Gastroesophageal sphincter (tissue), 4 donors: ENCODE results near the gene CNTN5. TPM values are rescaled to one million over a fixed set of nuclear protein-coding genes. Genes with fewer than 3 reads are reported as not detected.

Experiments used
- ATAC-seq: fragments of 150-250 bp; one replicate; pipeline ENCODE4 v1.9.1; 2016; ENCODE audit warnings: mild to moderate bottlenecking, moderate library complexity
- H3K27ac ChIP-seq, 4 donors: fragments of 200-600 bp; sonication (generic) in 3 of 4; 1 replicate in 3 of 4; 2 replicates in 1 of 4; pipeline ENCODE4 v1.5.1; 2016 to 2019
- H3K27me3 ChIP-seq: fragments of 200-600 bp; sonication (generic); one replicate; pipeline ENCODE4 v1.5.1; 2019
- H3K36me3 ChIP-seq, 2 donors: fragments of 200-600 bp; sonication (generic); one replicate each; pipeline ENCODE4 v1.5.1; 2019; ENCODE audit warnings: control low read depth in 1 of 2
- H3K4me1 ChIP-seq, 3 donors: fragments of 200-600 bp; sonication (generic); 1 replicate in 2 of 3; 2 replicates in 1 of 3; pipeline ENCODE4 v1.5.1; 2016 to 2019; ENCODE audit warnings: control low read depth in 2 of 3
- H3K4me3 ChIP-seq, 2 donors: fragments of 200-600 bp; sonication (generic); one replicate each; pipeline ENCODE4 v1.5.1; 2019; ENCODE audit warnings: mild to moderate bottlenecking in 1 of 2, moderate library complexity in 1 of 2
- H3K9me3 ChIP-seq, 3 donors: fragments of 200-600 bp; sonication (generic); one replicate each; pipeline ENCODE4 v1.5.1; 2017 to 2019; ENCODE audit warnings: control low read depth in 2 of 3
- EP300 ChIP-seq: sonication (generic); formaldehyde crosslinking; IDR thresholded peaks from one replicate; pipeline ENCODE4 v1.6.1; 2017; ENCODE audit warnings: antibody characterized with exemption, mild to moderate bottlenecking
- POLR2A ChIP-seq, 2 donors: fragments of 450-650 bp; IDR thresholded peaks; one replicate each; pipeline ENCODE4 v1.6.1; 2017; ENCODE audit warnings: antibody characterized with exemption in 2 of 2, mild to moderate bottlenecking in 2 of 2, moderate library complexity in 1 of 2
- POLR2AphosphoS5 ChIP-seq: sonication (generic); formaldehyde crosslinking; IDR thresholded peaks from one replicate; pipeline ENCODE4 v1.6.1; 2017; ENCODE audit warnings: antibody characterized with exemption
- WGBS, 2 donors: methylation state at CpG; one replicate each; pipeline ENCODE4 v1.1.5; 2018; ENCODE audit warnings: low coverage in 1 of 2; 5-methylcytosine and 5-hydroxymethylcytosine counted together
- total RNA-seq, 4 donors: library from RNA; depleted of rRNA; stranded (reverse); fragments of >200 nt; gene quantifications; one replicate each; pipeline ENCODE4 v1.1.0, GENCODE V29; 2016
- TF ChIP-seq, protein P1 (sequence below), 4 experiments: fragments of 200-600 bp in 2 of 4; fragments of 450-650 bp in 2 of 4; sonication (generic) in 1 of 4; IDR thresholded peaks; one replicate each; pipeline ENCODE4 v1.5.1; 2017 to 2019; ENCODE audit warnings: antibody characterized with exemption in 4 of 4, mild to moderate bottlenecking in 2 of 4, moderate library complexity in 2 of 4

Gene CNTN5
- total RNA-seq, 4 donors from 2014 or later: 0.16 TPM; not detected in 3

DNA sequence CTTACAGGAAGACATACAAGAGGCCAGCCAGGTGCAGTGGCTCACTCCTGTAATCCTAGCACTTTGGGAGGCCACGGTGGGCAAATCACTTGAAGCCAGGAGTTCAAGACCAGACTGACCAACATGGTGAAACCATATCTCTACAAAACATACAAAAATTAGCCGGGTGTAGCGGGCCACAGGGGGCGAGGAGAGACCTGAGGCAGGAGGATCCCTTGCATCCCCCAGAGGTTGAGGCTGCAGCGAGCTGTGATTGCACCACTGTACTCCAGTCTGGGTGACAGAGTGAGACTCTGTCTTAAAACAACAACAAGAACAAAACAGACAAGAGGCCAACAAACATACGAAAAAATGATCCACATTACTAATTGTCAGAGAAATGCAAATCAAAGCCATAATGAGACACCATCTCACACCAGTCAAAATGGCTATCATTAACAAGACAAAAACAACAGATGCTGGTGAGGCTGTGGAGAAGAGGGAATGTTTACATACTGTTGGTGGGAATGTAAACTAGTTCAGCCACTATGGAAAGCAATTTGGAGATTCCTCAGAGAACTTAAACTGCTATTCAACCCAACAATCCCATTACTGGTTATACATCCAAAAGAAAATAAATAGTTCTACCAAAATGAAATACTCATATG, 1167.5 kb downstream of the CNTN5 start:
- Histone ChIP-seq H3K36me3 (no peaks in the 10 kb centered on the region), H3K27ac (no peak overlapping the region), H3K27me3 (no peaks in the 10 kb centered on the region), H3K4me1 (no peaks in the 10 kb centered on the region), H3K9me3 (no peaks in the 10 kb centered on the region), H3K4me3 (no peak overlapping the region)
- ATAC-seq: no peak
- TF ChIP-seq EP300 (no peak), POLR2AphosphoS5 (no peak), POLR2A (IDR thresholded peaks at IDR 0.05) (no peak)
- TF ChIP-seq, protein P1, sequence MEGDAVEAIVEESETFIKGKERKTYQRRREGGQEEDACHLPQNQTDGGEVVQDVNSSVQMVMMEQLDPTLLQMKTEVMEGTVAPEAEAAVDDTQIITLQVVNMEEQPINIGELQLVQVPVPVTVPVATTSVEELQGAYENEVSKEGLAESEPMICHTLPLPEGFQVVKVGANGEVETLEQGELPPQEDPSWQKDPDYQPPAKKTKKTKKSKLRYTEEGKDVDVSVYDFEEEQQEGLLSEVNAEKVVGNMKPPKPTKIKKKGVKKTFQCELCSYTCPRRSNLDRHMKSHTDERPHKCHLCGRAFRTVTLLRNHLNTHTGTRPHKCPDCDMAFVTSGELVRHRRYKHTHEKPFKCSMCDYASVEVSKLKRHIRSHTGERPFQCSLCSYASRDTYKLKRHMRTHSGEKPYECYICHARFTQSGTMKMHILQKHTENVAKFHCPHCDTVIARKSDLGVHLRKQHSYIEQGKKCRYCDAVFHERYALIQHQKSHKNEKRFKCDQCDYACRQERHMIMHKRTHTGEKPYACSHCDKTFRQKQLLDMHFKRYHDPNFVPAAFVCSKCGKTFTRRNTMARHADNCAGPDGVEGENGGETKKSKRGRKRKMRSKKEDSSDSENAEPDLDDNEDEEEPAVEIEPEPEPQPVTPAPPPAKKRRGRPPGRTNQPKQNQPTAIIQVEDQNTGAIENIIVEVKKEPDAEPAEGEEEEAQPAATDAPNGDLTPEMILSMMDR (IDR thresholded peaks at IDR 0.05): no peak
- 87 to 93% methylated on average over 4 to 5 of the region's 6 CpGs for WGBS, 2 donors

DNA sequence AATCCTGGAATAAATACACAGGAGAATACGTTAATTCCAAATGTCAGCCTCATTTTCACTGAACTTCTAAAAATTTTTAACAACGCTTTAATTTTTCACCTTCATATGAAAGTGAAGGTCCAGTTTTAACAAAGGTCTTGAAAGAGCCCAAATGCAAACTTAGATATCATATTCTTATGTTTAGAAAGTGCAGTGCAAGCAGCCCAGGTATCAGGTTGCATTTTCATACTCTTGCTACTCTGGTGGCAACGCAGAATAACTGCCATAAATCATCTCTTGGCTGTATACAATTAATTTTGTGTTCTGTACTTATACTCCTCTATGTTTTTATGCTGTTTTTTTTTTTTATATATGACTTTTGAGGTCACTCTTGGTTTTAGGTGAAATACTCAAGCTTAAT, 1169.6 kb downstream of the CNTN5 start:
- no peaks in the 10 kb centered on the region for H3K9me3 ChIP-seq
- H3K4me1 ChIP-seq: no peaks in the 10 kb centered on the region
- H3K4me3 ChIP-seq: no peak overlapping the region
- no peak for ATAC-seq
- no peak for TF ChIP-seq EP300
- TF ChIP-seq, protein P1 (IDR thresholded peaks at IDR 0.05): no peak
- no peak for TF ChIP-seq POLR2AphosphoS5
- TF ChIP-seq POLR2A (IDR thresholded peaks at IDR 0.05): no peak
- WGBS, 2 donors: 67 to 80% methylated on average over 3 of the region's 3 CpGs
- no peaks in the 10 kb centered on the region for H3K36me3 ChIP-seq
- no peak overlapping the region for H3K27ac ChIP-seq
- H3K27me3 ChIP-seq: no peaks in the 10 kb centered on the region

DNA sequence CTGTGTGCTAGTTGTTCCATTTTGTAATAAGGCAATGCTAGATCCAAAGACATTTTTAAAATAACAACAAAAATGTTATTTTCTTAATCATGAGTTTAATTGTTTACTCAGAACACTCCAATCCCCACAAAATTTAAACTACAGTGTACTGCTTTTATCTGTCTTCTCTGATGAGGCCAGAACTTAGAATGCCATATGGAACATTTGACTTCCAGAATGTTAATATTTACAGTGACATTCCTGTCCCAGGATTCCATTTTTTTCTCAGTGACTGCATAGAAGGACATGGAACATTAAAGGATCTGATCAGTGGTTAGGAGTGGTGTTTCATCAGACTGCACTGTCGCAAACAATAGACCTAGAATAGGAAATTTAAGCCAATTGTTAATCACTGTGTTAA, 1171.4 kb downstream of the CNTN5 start:
- TF ChIP-seq EP300: no peak
- no peak for TF ChIP-seq POLR2AphosphoS5
- TF ChIP-seq POLR2A (IDR thresholded peaks at IDR 0.05): no peak
- TF ChIP-seq, protein P1 (IDR thresholded peaks at IDR 0.05): no peak
- no peaks in the 10 kb centered on the region for H3K9me3 ChIP-seq
- no peaks in the 10 kb centered on the region for H3K4me1 ChIP-seq
- 17 to 91% methylated on average over 1 of the region's 1 CpG for WGBS, 2 donors
- no peaks in the 10 kb centered on the region for H3K36me3 ChIP-seq
- ATAC-seq: no peak
- no peaks in the 10 kb centered on the region for H3K27me3 ChIP-seq
- no peak overlapping the region for H3K27ac ChIP-seq
- H3K4me3 ChIP-seq: no peak overlapping the region

DNA sequence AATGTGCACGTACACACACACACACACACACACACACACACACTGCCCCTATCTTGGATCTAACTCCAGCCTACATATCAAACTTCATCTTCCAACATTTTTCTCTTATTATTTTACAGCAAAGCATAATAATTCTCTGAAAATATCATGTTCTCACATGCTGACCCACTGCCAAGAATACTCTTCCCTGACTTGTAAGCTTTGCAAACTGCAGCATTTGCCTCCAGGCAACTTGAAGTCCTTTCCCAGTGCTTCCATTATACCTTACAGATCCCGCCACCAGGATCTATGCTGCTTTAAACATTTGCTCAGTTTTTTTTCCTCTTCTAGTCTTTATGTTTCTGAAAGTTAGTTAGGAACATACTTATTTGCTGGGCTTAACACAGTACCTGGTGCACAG, 1183.0 kb downstream of the CNTN5 start:
- Histone ChIP-seq H3K4me3 (no peak overlapping the region), H3K27me3 (no peaks in the 10 kb centered on the region), H3K36me3 (no peaks in the 10 kb centered on the region), H3K4me1 (no peaks in the 10 kb centered on the region), H3K27ac (no peak overlapping the region), H3K9me3 (no peaks in the 10 kb centered on the region)
- ATAC-seq: no peak
- TF ChIP-seq POLR2A (IDR thresholded peaks at IDR 0.05) (no peak), EP300 (no peak), POLR2AphosphoS5 (no peak)
- TF ChIP-seq, protein P1 (IDR thresholded peaks at IDR 0.05): no peak
- 54 to 76% methylated on average over 2 of the region's 2 CpGs for WGBS, 2 donors

DNA sequence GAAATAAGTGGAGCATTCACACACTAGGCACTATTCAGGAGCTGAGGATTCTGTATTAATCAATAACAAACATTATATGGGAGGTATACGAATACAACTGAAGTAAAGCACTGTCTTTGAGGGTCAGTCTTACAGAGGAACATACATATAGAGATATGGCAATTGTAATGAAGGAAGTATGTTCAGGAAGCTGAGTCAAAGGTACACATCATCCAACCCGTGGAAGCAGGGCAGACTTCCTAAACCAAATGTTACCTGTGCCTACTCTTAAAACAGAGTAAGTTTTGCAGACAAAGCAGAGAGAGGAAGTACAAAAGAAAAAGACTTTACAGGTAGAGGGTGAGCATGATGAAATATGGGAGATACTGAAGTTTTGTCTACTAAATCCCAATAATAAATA, 1185.2 kb downstream of the CNTN5 start:
- TF ChIP-seq, protein P1 (IDR thresholded peaks at IDR 0.05): no peak
- TF ChIP-seq EP300: no peak
- TF ChIP-seq POLR2A (IDR thresholded peaks at IDR 0.05): no peak
- TF ChIP-seq POLR2AphosphoS5: no peak
- Histone ChIP-seq H3K4me1 (no peaks in the 10 kb centered on the region), H3K27ac (no peak overlapping the region), H3K4me3 (no peak overlapping the region), H3K27me3 (no peaks in the 10 kb centered on the region), H3K9me3 (no peaks in the 10 kb centered on the region), H3K36me3 (no peaks in the 10 kb centered on the region)
- 78 to 83% methylated on average over 1 to 2 of the region's 2 CpGs for WGBS, 2 donors
- ATAC-seq: no peak
